22Rv1 (cell line): ENCODE data around the gene MSX2.

Experiments
- ZFX ChIP-seq: fragments of 450-650 bp; IDR thresholded peaks from 2 replicates; pipeline ENCODE4 v1.6.1; 2017; ENCODE audit warnings: antibody characterized with exemption, borderline replicate concordance
- TF ChIP-seq, protein P1 (sequence below): fragments of 450-650 bp; IDR thresholded peaks from 2 replicates; pipeline ENCODE4 v1.5.1; 2017; ENCODE audit warnings: mild to moderate bottlenecking

GRCh38 chr5:174769005-174769404 is 44.6 kb downstream of the MSX2 start:
- TF ChIP-seq, protein P1, sequence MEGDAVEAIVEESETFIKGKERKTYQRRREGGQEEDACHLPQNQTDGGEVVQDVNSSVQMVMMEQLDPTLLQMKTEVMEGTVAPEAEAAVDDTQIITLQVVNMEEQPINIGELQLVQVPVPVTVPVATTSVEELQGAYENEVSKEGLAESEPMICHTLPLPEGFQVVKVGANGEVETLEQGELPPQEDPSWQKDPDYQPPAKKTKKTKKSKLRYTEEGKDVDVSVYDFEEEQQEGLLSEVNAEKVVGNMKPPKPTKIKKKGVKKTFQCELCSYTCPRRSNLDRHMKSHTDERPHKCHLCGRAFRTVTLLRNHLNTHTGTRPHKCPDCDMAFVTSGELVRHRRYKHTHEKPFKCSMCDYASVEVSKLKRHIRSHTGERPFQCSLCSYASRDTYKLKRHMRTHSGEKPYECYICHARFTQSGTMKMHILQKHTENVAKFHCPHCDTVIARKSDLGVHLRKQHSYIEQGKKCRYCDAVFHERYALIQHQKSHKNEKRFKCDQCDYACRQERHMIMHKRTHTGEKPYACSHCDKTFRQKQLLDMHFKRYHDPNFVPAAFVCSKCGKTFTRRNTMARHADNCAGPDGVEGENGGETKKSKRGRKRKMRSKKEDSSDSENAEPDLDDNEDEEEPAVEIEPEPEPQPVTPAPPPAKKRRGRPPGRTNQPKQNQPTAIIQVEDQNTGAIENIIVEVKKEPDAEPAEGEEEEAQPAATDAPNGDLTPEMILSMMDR = no peak
- TF ChIP-seq ZFX = no peak
